NCI-H526 treated with DMSO at 0.1 percent for 48 hours (cell line): Measurements from ENCODE around the gene MYMX.

ENCODE experiments used
- DNase-seq: peaks from one replicate; lab custom pipeline; 2025; lab: John Stamatoyannopoulos, UW

MYMX gene

DNA sequence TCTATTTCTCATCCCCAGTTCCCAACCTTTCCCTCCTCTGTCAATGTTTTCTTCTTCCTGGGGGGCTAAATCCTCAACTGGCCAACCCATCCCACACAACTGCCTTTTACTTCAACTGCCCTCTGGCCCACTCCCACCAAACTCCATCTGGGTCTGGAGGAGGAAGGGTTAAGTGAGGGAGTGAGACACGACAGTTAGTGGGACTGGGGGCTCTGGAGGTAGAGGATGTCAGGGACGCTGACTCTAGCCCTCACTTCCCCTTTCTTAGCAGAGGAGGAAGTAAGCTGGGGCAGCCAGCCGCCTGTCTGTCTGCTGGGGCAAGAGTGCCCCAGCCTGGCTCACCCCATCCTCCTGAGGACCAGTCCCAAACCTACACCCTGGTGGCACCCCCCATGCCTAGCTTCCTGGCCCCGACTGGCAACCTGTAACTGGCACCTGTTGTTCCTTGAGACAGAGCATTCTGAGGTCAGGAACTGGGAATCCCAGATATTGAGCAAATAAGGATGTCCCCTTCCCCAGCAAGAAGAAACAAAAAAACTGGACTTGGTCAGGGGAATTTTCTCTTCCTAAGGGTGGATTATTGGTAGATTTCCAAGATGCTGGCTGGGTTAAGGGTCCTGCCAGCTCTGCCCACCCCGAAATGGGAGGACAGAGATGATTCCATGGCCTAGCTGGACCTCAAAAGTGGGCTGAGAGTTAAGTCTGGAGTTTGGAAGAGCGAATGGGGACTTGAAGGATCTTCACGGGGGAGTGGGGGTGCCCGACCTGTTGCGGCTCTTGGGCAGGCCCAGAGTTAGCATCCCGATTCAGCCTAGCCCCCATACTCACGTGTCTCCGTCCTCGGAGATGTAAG, 47.7 kb downstream of the MYMX start:
- no peak for DNase-seq

DNA sequence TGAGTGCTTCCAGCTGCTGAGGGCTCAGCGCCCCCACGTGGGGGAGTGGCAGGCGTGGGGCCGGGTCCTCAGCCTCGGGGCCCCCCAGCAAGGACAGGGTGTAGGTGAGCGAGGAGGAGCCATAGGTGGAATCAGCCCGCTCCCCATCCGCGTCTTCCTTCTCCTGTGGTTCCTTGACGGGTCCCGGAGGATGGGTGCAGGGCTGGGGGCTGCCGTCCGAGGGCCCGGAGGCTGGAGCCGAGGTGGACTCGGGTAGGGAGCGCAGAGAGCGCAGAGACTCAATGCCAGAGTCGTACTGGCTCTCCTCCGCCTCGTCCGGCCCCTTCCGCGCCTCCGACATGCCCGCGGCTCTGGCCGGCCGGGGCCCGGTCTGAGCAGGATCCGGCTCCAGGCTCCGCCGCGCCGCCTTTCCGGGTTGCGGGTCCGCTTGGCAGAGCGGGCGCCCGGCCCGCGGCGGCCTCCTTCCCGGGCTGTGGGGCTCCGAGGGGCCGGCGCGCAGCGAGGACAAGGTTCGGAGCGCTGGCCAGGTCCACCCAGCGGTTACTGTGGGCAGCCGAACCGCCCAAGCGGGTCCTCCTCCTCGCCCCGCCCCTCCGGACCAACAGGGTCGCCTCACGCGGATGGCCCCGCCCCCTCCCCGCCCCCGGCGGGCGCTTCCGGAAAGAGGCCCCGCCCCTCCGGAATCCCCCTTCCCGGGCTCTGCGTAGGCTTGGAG, 48.4 kb downstream of the MYMX start, which contains the start of gene NFKBIE:
Gene NFKBIE, minus strand, starts transcription at position 545 of the 715 bp plus-strand sequence. Its CDS starts 205 bp downstream, at position 340.
- DNase-seq, result peak; percentile 81

DNA sequence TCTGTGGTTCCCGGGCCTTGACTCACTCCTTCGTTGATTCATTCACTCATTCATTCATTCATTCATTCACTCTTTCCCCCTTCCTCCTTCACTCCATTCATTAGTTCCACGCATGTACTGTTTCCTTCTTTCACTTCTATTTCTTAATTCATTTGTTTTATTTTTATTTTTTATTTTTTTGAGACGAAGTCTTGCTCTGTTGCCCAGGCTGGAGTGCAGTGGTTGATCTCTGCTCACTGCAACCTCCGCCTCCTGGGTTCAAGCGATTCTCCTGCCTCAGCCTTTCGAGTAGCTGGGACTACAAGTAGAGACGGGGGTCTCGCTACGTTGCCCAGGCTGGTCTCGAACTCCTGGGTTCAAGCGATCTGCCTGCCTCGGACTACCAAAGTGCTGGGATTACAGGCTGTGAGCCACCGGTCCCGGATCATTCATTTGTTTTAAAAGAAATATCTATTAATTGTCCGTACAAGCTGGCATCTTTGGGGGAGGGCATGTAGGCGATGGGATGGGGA, 49.1 kb downstream of the MYMX start:
- no peak for DNase-seq

DNA sequence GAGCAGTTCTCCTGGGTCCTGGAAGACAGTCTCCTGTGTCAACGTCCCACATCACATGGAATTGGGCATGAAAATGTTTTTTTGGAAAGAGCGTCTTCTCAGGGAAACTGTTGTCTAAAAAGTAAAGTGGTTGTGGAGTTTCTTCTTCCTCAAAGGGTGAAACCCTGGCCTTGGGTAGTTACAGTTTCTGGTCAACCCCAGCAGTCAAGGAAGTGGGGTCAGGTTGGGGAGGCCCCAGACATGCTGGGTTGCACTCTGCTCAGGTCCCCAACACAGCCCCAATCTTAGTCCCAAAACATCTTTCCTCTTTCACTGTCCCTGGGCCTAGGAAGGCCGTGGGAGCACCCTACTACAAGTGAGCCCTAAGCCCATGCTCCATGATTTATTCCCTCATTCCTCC, 49.6 kb downstream of the MYMX start:
- DNase-seq, result no peak

DNA sequence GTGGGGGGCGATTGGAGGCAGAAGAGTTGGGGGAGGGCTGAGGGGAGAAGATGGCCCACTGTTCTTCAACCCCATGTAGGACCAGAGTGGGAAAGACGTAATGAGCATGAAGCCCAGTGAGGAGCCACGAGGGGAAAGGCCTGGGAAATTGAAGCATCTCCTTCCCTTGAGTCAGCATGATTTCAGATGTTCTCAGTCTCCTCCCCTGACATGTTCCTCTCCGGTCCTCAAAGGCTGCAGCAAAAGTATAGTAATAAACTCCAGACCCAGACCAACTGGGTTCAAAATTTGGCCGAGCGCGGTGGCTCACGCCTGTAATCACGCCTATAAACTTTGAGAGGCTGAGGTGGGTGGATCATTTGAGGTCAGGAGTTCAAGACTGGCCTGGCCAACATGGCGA, 50.5 kb downstream of the MYMX start:
- DNase-seq, result no peak
